Type B pancreatic cell (in vitro differentiated cells): ENCODE data around the gene LIN7B. TPM values are rescaled to one million over a fixed set of nuclear protein-coding genes. Genes with fewer than 3 reads are reported as not detected.
A peak's percentile ranks its signal among the peaks of the same experiment; 100 is the strongest.
"Not testable (repeated sequence)": the region's sequence is repeated elsewhere in the genome, so short reads cannot be mapped to it uniquely, and the experiment has no call there.

Experiments used
- DNase-seq: peaks from one replicate; pipeline ENCODE4 v3.0.0; 2021; ENCODE audit warnings: mixed read lengths; ENCODE audit not compliant: unreplicated experiment; ENCODE audit errors: extremely low spot score
- H3K27ac Mint-ChIP-seq: 2 replicates; pipeline ENCODE4 v1.8.0; 2021; ENCODE audit warnings: mild to moderate bottlenecking, mixed read lengths
- H3K27me3 Mint-ChIP-seq: 2 replicates; pipeline ENCODE4 v1.8.0; 2021; ENCODE audit warnings: mixed read lengths
- H3K36me3 Mint-ChIP-seq: 2 replicates; pipeline ENCODE4 v1.8.0; 2021; ENCODE audit warnings: mixed read lengths
- H3K4me1 Mint-ChIP-seq: one replicate; pipeline ENCODE4 v1.8.0; 2021; ENCODE audit warnings: mixed read lengths; ENCODE audit not compliant: unreplicated experiment
- H3K4me3 Mint-ChIP-seq: 2 replicates; pipeline ENCODE4 v1.8.0; 2021; ENCODE audit warnings: mild to moderate bottlenecking, mixed read lengths
- H3K9me3 Mint-ChIP-seq: 2 replicates; pipeline ENCODE4 v1.8.0; 2021; ENCODE audit warnings: mixed read lengths
- CTCF ChIP-seq: fragments of 200-600 bp; sonication (generic); conservative IDR thresholded peaks from 2 replicates; pipeline ENCODE4 v1.5.0; 2021; ENCODE audit warnings: antibody characterized with exemption, mild to moderate bottlenecking
- total RNA-seq: library from RNA; stranded (reverse); gene quantifications from 2 replicates; pipeline ENCODE4 v1.2.1, GENCODE V29; 2021; ENCODE audit warnings: low replicate concordance

The LIN7B gene
- total RNA-seq, 1 donor from 2014 or later = 10.6 TPM

GRCh38 chr19:49141352-49141751, 27.2 kb downstream of the LIN7B start:
- peaks cover 16% of the 10 kb centered on the region for H3K36me3 Mint-ChIP-seq
- no peak for DNase-seq
- peaks cover 25% of the 10 kb centered on the region for H3K4me1 Mint-ChIP-seq
- peaks cover 3% of the 10 kb centered on the region for H3K27me3 Mint-ChIP-seq
- peak overlapping the region; percentile 21 for H3K4me3 Mint-ChIP-seq
- peaks cover 4% of the 10 kb centered on the region for H3K9me3 Mint-ChIP-seq
- no peak for TF ChIP-seq CTCF
- H3K27ac Mint-ChIP-seq = no peak overlapping the region

GRCh38 chr19:49142866-49143335, 28.7 kb downstream of the LIN7B start:
- Mint-ChIP-seq H3K4me3 (peak overlapping the region; percentile 98), H3K27me3 (peaks cover 3% of the 10 kb centered on the region), H3K4me1 (peaks cover 26% of the 10 kb centered on the region), H3K36me3 (peaks cover 6% of the 10 kb centered on the region), H3K27ac (peak overlapping the region; percentile 81), H3K9me3 (no peaks in the 10 kb centered on the region)
- DNase-seq = peak; percentile 92
- TF ChIP-seq CTCF = no peak

DNA sequence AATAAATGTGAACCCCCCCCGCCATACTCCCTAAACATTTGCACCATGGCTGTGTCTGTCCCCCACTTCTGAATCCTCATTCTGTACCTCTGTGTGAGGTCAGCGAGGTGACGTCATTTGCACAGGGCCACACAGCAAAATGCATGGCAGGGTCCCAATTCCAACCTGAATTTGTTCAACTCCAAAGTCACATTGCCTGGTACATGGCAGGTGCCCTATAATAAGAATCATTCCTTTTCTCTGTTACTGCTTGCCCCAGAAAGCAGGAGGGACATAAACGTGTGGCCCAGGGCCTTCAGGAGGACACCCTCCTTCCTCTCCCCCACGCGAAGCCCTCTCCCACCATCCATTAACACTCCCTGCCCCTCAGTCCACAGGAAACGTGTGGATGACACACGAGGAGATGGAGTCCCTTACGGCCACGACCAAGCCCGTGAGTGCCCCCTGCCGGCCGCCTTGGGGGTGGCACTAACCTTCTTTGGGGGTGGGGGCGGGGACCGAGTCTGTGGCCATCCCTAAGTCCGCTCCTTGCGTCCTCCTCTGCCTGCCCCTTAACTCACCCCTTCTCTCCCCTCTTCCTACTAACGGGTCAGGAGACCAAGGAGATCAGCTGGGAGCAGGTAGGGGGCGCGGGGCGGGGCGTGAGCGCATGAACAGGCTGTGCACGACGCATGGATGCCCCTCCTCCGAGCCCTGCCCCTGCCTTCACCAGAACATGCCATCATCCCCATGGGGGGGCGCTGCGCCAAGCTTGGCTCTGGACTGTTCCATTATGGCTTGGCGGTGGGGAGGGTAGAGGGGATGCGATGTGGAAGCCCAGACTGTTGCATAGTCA, 31.6 kb downstream of the LIN7B start:
- H3K36me3 Mint-ChIP-seq = peaks cover 5% of the 10 kb centered on the region

GRCh38 chr19:49146408-49146770, 32.2 kb downstream of the LIN7B start:
- peaks cover 30% of the 10 kb centered on the region for H3K4me1 Mint-ChIP-seq
- H3K4me3 Mint-ChIP-seq = peak overlapping the region; percentile 84
- peak overlapping the region; percentile 80 for H3K27ac Mint-ChIP-seq
- not testable (repeated sequence) for H3K9me3 Mint-ChIP-seq, H3K27me3 Mint-ChIP-seq, H3K36me3 Mint-ChIP-seq, DNase-seq

More for the DNA sequence above, 31.6 kb downstream of the LIN7B start:
- peak; percentile 87 for DNase-seq
- peak overlapping the region; percentile 80 for H3K27ac Mint-ChIP-seq
- H3K4me1 Mint-ChIP-seq = peaks cover 29% of the 10 kb centered on the region
- peaks cover 3% of the 10 kb centered on the region for H3K27me3 Mint-ChIP-seq
- H3K9me3 Mint-ChIP-seq = no peaks in the 10 kb centered on the region
- peak overlapping the region; percentile 84 for H3K4me3 Mint-ChIP-seq
- peak; percentile 99 for TF ChIP-seq CTCF

- no peak for TF ChIP-seq CTCF
- peak overlapping the region; percentile 88 for H3K27ac Mint-ChIP-seq
- no peaks in the 10 kb centered on the region for H3K36me3 Mint-ChIP-seq
- H3K9me3 Mint-ChIP-seq = no peaks in the 10 kb centered on the region
- peaks cover 3% of the 10 kb centered on the region for H3K27me3 Mint-ChIP-seq
- H3K4me1 Mint-ChIP-seq = peaks cover 23% of the 10 kb centered on the region
- DNase-seq = no peak
- peak overlapping the region; percentile 95 for H3K4me3 Mint-ChIP-seq
Measured at GRCh38 chr19:49148044-49148682, 34.0 kb downstream of the LIN7B start.
